ENCODE measurements around the gene RBMS1.

The RBMS1 gene

GRCh38 chr2:160522951-160523710 lies 29.5 kb upstream of the RBMS1 start:
- no peak overlapping the region for H3K4me2 ChIP-seq
- TF ChIP-seq CTCF (conservative IDR thresholded peaks at IDR 0.05; ENCODE audit: low read depth, low read length): no peak
- no peaks in the 10 kb centered on the region for H3K4me1 ChIP-seq (ENCODE audit: low read depth, poor library complexity, severe bottlenecking)
- no peaks in the 10 kb centered on the region for H3K79me2 ChIP-seq (ENCODE audit: insufficient read depth, low read depth)
- no peak overlapping the region for H3K9ac ChIP-seq
- H3K4me3 ChIP-seq (IDR thresholded peaks at IDR 0.05; ENCODE audit: insufficient read depth, low read depth, low read length): no peak overlapping the region
- H3K27me3 ChIP-seq (ENCODE audit: insufficient read depth, low read depth): no peaks in the 10 kb centered on the region
- H3K36me3 ChIP-seq (ENCODE audit: insufficient read depth): no peaks in the 10 kb centered on the region
- no peak overlapping the region for H2AFZ ChIP-seq (ENCODE audit: low read depth)
- H3K27ac ChIP-seq: no peak overlapping the region
- H4K20me1 ChIP-seq (ENCODE audit: insufficient read depth): no peaks in the 10 kb centered on the region

- H3K79me2 ChIP-seq (ENCODE audit: insufficient read depth, low read depth): no peaks in the 10 kb centered on the region
- H4K20me1 ChIP-seq (ENCODE audit: insufficient read depth): no peaks in the 10 kb centered on the region
- no peak overlapping the region for H3K4me2 ChIP-seq
- H3K36me3 ChIP-seq (ENCODE audit: insufficient read depth): no peaks in the 10 kb centered on the region
- H3K4me3 ChIP-seq (IDR thresholded peaks at IDR 0.05; ENCODE audit: insufficient read depth, low read depth, low read length): no peak overlapping the region
- H3K27me3 ChIP-seq (ENCODE audit: insufficient read depth, low read depth): no peaks in the 10 kb centered on the region
- H3K27ac ChIP-seq: no peak overlapping the region
- H2AFZ ChIP-seq (ENCODE audit: low read depth): no peak overlapping the region
- H3K9ac ChIP-seq: no peak overlapping the region
- no peaks in the 10 kb centered on the region for H3K4me1 ChIP-seq (ENCODE audit: low read depth, poor library complexity, severe bottlenecking)
- no peak for TF ChIP-seq CTCF (conservative IDR thresholded peaks at IDR 0.05; ENCODE audit: low read depth, low read length)
Observed at GRCh38 chr2:160517731-160518130, 24.1 kb upstream of the RBMS1 start.

- no peaks in the 10 kb centered on the region for H3K36me3 ChIP-seq (ENCODE audit: insufficient read depth)
- no peak overlapping the region for H3K4me3 ChIP-seq (IDR thresholded peaks at IDR 0.05; ENCODE audit: insufficient read depth, low read depth, low read length)
- H4K20me1 ChIP-seq (ENCODE audit: insufficient read depth): no peaks in the 10 kb centered on the region
- no peak overlapping the region for H3K9ac ChIP-seq
- H3K27me3 ChIP-seq (ENCODE audit: insufficient read depth, low read depth): no peaks in the 10 kb centered on the region
- H2AFZ ChIP-seq (ENCODE audit: low read depth): no peak overlapping the region
- H3K79me2 ChIP-seq (ENCODE audit: insufficient read depth, low read depth): no peaks in the 10 kb centered on the region
- TF ChIP-seq CTCF (conservative IDR thresholded peaks at IDR 0.05; ENCODE audit: low read depth, low read length): no peak
- H3K4me2 ChIP-seq: no peak overlapping the region
- H3K27ac ChIP-seq: no peak overlapping the region
- H3K4me1 ChIP-seq (ENCODE audit: low read depth, poor library complexity, severe bottlenecking): no peaks in the 10 kb centered on the region
Observed at GRCh38 chr2:160516547-160517365, 23.1 kb upstream of the RBMS1 start.

GRCh38 chr2:160515120-160515519 lies 21.5 kb upstream of the RBMS1 start:
- Histone ChIP-seq H4K20me1 (ENCODE audit: insufficient read depth) (no peaks in the 10 kb centered on the region), H3K79me2 (ENCODE audit: insufficient read depth, low read depth) (no peaks in the 10 kb centered on the region), H2AFZ (ENCODE audit: low read depth) (no peak overlapping the region), H3K27ac (no peak overlapping the region), H3K4me3 (IDR thresholded peaks at IDR 0.05; ENCODE audit: insufficient read depth, low read depth, low read length) (no peak overlapping the region), H3K4me2 (no peak overlapping the region), H3K4me1 (ENCODE audit: low read depth, poor library complexity, severe bottlenecking) (no peaks in the 10 kb centered on the region), H3K36me3 (ENCODE audit: insufficient read depth) (no peaks in the 10 kb centered on the region), H3K27me3 (ENCODE audit: insufficient read depth, low read depth) (no peaks in the 10 kb centered on the region), H3K9ac (no peak overlapping the region)
- TF ChIP-seq CTCF (conservative IDR thresholded peaks at IDR 0.05; ENCODE audit: low read depth, low read length): no peak
